ENCODE measurements around the gene HIP1R.

HIP1R gene

GRCh38 chr12:122835750-122836026 lies 431 bp downstream of the HIP1R start:
- DNase-seq = no peak

- DNase-seq = peak; percentile 50
Observed at GRCh38 chr12:122836027-122836921, 1.0 kb downstream of the HIP1R start.

- no peak for DNase-seq
Observed at GRCh38 chr12:122837306-122838265, 2.3 kb downstream of the HIP1R start.

GRCh38 chr12:122838841-122839240 lies 3.6 kb downstream of the HIP1R start:
- no peak for DNase-seq

GRCh38 chr12:122839907-122840554 lies 4.8 kb downstream of the HIP1R start:
- no peak for DNase-seq

- no peak for DNase-seq
Observed at GRCh38 chr12:122840580-122841513, 5.6 kb downstream of the HIP1R start.

- DNase-seq = no peak
Observed at GRCh38 chr12:122841544-122842321, 6.5 kb downstream of the HIP1R start.

- DNase-seq = no peak
Observed at GRCh38 chr12:122842505-122843405, 7.5 kb downstream of the HIP1R start.

- DNase-seq = no peak
Observed at GRCh38 chr12:122843455-122843854, 8.2 kb downstream of the HIP1R start.

GRCh38 chr12:122844366-122844971 lies 9.2 kb downstream of the HIP1R start:
- DNase-seq = no peak

GRCh38 chr12:122845041-122845864 lies 10.0 kb downstream of the HIP1R start:
- DNase-seq = no peak

GRCh38 chr12:122845865-122846621 lies 10.8 kb downstream of the HIP1R start:
- no peak for DNase-seq

- no peak for DNase-seq
Observed at GRCh38 chr12:122846622-122847515, 11.6 kb downstream of the HIP1R start.

- no peak for DNase-seq
Observed at GRCh38 chr12:122847516-122847836, 12.2 kb downstream of the HIP1R start.

- no peak for DNase-seq
Observed at GRCh38 chr12:122847921-122848421, 12.7 kb downstream of the HIP1R start.

GRCh38 chr12:122848471-122849351 lies 13.5 kb downstream of the HIP1R start:
- DNase-seq = no peak
